BLaER1 treated with 17β-estradiol and CSF1 and Interleukin-3, amounts not matched to agents 10 nM and 100 nM (cell line): ENCODE data around the gene D2HGDH.

Source experiments
- H3K27ac ChIP-seq, 11 experiments: shearing (Covaris generic); formaldehyde crosslinking; 2 replicates each; pipeline ENCODE4 v1.8.1; 2022
- H3K27me3 ChIP-seq, 11 experiments: shearing (Covaris generic); formaldehyde crosslinking; 2 replicates each; pipeline ENCODE4 v1.8.1; 2022
- H3K36me3 ChIP-seq, 11 experiments: shearing (Covaris generic); formaldehyde crosslinking; 2 replicates each; pipeline ENCODE4 v1.8.1; 2022
- H3K4me1 ChIP-seq, 10 experiments: shearing (Covaris generic); formaldehyde crosslinking; 2 replicates each; pipeline ENCODE4 v1.8.1; 2022
- H3K4me2 ChIP-seq, 11 experiments: shearing (Covaris generic); formaldehyde crosslinking; 2 replicates each; pipeline ENCODE4 v1.8.1; 2022
- H3K4me3 ChIP-seq, 10 experiments: shearing (Covaris generic); formaldehyde crosslinking; 2 replicates each; pipeline ENCODE4 v1.8.1; 2022
- H3K9ac ChIP-seq, 11 experiments: shearing (Covaris generic); formaldehyde crosslinking; 2 replicates each; pipeline ENCODE4 v1.8.1; 2022
- H3K9me3 ChIP-seq, 11 experiments: shearing (Covaris generic); formaldehyde crosslinking; replicated peaks in 1 of 11; 2 replicates each; pipeline ENCODE4 v1.8.1; 2022
- H4K20me1 ChIP-seq, 11 experiments: shearing (Covaris generic); formaldehyde crosslinking; 2 replicates each; pipeline ENCODE4 v1.8.1; 2022
- Cebpa-rat ChIP-seq, 11 experiments: shearing (Covaris generic); IDR thresholded peaks; 2 replicates each; pipeline ENCODE4 v1.8.1; 2022

D2HGDH gene

GRCh38 chr2:241734467-241735208, at the start of gene D2HGDH:
TSS of gene D2HGDH (plus strand) at chr2:241734630. CDS start at chr2:241735225, 595 bp downstream.
- TF ChIP-seq Cebpa-rat (IDR thresholded peaks at IDR 0.05): no peak
- Histone ChIP-seq H3K4me2 (peak within 1 kb of the TSS; percentile 88 to 99 (median 97)), H3K9me3 (no peaks in the 10 kb centered on the region), H3K36me3 (peaks cover 0 to 20% (median 5%) of the 10 kb centered on the region in 11 experiments; a peak in 6 of 22 replicates), H4K20me1 (peaks cover 0 to 27% (median 8%) of the 10 kb centered on the region in 11 experiments; a peak in 8 of 22 replicates), H3K27ac (peak within 1 kb of the TSS; percentile 91 to 98 (median 94)), H3K4me1 (peaks cover 80 to 90% (median 88%) of the 10 kb centered on the region in 10 experiments), H3K9ac (peak within 1 kb of the TSS; percentile 88 to 96 (median 94)), H3K4me3 (peak within 1 kb of the TSS; percentile 77 to 95 (median 80)), H3K27me3 (no peaks in the 10 kb centered on the region)

GRCh38 chr2:241686324-241686649, 48.1 kb upstream of the D2HGDH start:
- H3K9ac ChIP-seq: peak overlapping the region; percentile 78 to 99 (median 97)
- H3K4me1 ChIP-seq: peaks cover 28 to 41% (median 33%) of the 10 kb centered on the region in 10 experiments
- H3K27me3 ChIP-seq: no peaks in the 10 kb centered on the region
- H3K4me2 ChIP-seq: peak overlapping the region; percentile 78 to 94 (median 86)
- peaks cover 44 to 68% (median 64%) of the 10 kb centered on the region in 11 experiments for H3K36me3 ChIP-seq
- H3K9me3 ChIP-seq: no peaks in the 10 kb centered on the region
- H3K4me3 ChIP-seq: peak overlapping the region; percentile 75 to 100 (median 92)
- no peak for TF ChIP-seq Cebpa-rat (IDR thresholded peaks at IDR 0.05)
- H3K27ac ChIP-seq: peak overlapping the region in 10 of 11 experiments; percentile 91 to 99 (median 97); a peak in 20 of 22 replicates
- peaks cover 0 to 21% (median 4%) of the 10 kb centered on the region in 11 experiments; a peak in 6 of 22 replicates for H4K20me1 ChIP-seq

GRCh38 chr2:241686650-241687425, 47.6 kb upstream of the D2HGDH start, which contains the start of gene DTYMK:
TSS of gene DTYMK (minus strand) at chr2:241686815. CDS start at chr2:241686783, 32 bp downstream.
- Histone ChIP-seq H3K9me3 (no peaks in the 10 kb centered on the region), H4K20me1 (peaks cover 0 to 19% (median under 1%) of the 10 kb centered on the region in 11 experiments; a peak in 7 of 22 replicates), H3K4me3 (peak within 1 kb of the TSS; percentile 75 to 100 (median 92)), H3K4me2 (peak within 1 kb of the TSS; percentile 78 to 99 (median 91)), H3K4me1 (peaks cover 28 to 43% (median 33%) of the 10 kb centered on the region in 10 experiments), H3K9ac (peak within 1 kb of the TSS; percentile 95 to 99 (median 97)), H3K27ac (peak within 1 kb of the TSS; percentile 91 to 99 (median 97)), H3K27me3 (no peaks in the 10 kb centered on the region), H3K36me3 (peaks cover 44 to 68% (median 64%) of the 10 kb centered on the region in 11 experiments)
- no peak for TF ChIP-seq Cebpa-rat (IDR thresholded peaks at IDR 0.05)

DNA sequence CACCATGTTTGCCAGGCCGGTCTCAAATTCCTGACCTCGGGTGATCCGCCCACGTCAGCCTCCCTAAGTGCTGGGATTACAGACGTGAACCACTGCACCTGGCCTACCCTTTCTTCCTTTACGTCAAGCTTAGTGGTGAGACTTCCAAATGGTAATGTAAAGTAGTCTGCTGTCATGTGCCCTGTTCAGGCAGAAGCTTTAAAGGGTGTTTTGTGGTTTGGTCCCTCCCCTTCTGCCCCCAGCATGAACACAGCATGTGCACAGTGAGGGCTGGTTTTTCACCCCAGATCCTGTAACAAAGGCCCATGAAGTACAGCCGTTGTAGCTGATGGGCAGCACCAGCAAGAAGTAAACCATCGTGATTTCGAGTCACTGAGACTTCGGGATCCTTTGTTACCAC, 45.1 kb upstream of the D2HGDH start:
- no peak overlapping the region for H3K27ac ChIP-seq
- no peaks in the 10 kb centered on the region for H3K9me3 ChIP-seq
- H3K4me1 ChIP-seq: peaks cover 28 to 50% (median 33%) of the 10 kb centered on the region in 10 experiments
- H4K20me1 ChIP-seq: peaks cover 0 to 12% (median 0%) of the 10 kb centered on the region in 11 experiments; a peak in 3 of 22 replicates
- no peak overlapping the region for H3K4me3 ChIP-seq
- no peak for TF ChIP-seq Cebpa-rat (IDR thresholded peaks at IDR 0.05)
- peak overlapping the region; percentile 7 to 99 (median 91); a peak in 19 of 22 replicates for H3K4me2 ChIP-seq
- H3K27me3 ChIP-seq: no peaks in the 10 kb centered on the region
- H3K9ac ChIP-seq: peak overlapping the region in 7 of 11 experiments; percentile 4 to 95 (median 31); a peak in 11 of 22 replicates
- peaks cover 39 to 68% (median 64%) of the 10 kb centered on the region in 11 experiments for H3K36me3 ChIP-seq

DNA sequence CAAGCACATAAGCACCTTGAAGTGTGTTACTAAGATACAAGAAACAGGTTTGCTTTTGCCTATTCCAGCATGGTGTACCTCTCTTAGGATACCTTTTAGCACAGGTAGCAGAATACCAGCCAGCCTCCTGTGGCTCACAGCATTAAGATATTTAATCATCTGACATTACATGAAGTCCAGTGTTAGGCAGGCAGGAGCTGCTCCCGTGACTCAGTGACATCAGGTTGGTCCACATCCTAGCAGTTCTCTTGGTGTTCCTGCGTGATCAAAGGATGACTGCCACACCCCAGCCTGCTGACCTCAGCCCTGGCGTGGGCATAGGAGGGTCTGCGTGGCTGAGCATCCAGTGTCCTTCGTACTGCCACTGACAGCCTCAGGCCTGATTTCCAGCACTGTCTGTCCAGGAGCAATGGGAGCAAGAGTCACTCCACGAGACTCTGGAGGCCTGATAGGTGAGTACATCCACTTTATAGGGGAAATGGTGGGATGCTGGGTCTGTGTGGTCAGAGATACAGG, 44.2 kb upstream of the D2HGDH start:
- Histone ChIP-seq H3K9me3 (no peaks in the 10 kb centered on the region), H3K27me3 (no peaks in the 10 kb centered on the region), H3K4me3 (no peak overlapping the region), H3K9ac (peak overlapping the region in 8 of 11 experiments; percentile 4 to 61 (median 26); a peak in 4 of 22 replicates), H3K27ac (no peak overlapping the region), H3K4me2 (0 out of 22 replicates have a peak overlapping the region, but pooled peaks of 1 of the 11 experiments have one; percentile 94), H3K36me3 (peaks cover 47 to 68% (median 64%) of the 10 kb centered on the region in 11 experiments), H3K4me1 (peaks cover 23 to 45% (median 28%) of the 10 kb centered on the region in 10 experiments), H4K20me1 (peaks cover 0 to 12% (median 0%) of the 10 kb centered on the region in 11 experiments; a peak in 3 of 22 replicates)
- no peak for TF ChIP-seq Cebpa-rat (IDR thresholded peaks at IDR 0.05)

- no peaks in the 10 kb centered on the region for H3K27me3 ChIP-seq
- H3K36me3 ChIP-seq: peaks cover 50 to 79% (median 72%) of the 10 kb centered on the region in 11 experiments
- TF ChIP-seq Cebpa-rat (IDR thresholded peaks at IDR 0.05): no peak
- peaks cover 0 to 12% (median 0%) of the 10 kb centered on the region in 11 experiments; a peak in 3 of 22 replicates for H4K20me1 ChIP-seq
- H3K4me3 ChIP-seq: no peak overlapping the region
- no peak overlapping the region; a peak in 2 of 22 replicates for H3K27ac ChIP-seq
- peak overlapping the region in 4 of 11 experiments; percentile 6 to 33 (median 14); a peak in 5 of 22 replicates for H3K9ac ChIP-seq
- H3K4me2 ChIP-seq: no peak overlapping the region
- no peaks in the 10 kb centered on the region for H3K9me3 ChIP-seq
- peaks cover 16 to 37% (median 21%) of the 10 kb centered on the region in 10 experiments for H3K4me1 ChIP-seq
These were observed 42.0 kb upstream of the D2HGDH start for GRCh38 chr2:241692448-241692847.

GRCh38 chr2:241695651-241696050, 38.8 kb upstream of the D2HGDH start:
- Histone ChIP-seq H3K27ac (peak overlapping the region in 1 of 11 experiments; percentile 53; a peak in 3 of 22 replicates), H3K9me3 (no peaks in the 10 kb centered on the region), H3K36me3 (peaks cover 37 to 62% (median 56%) of the 10 kb centered on the region in 11 experiments), H3K9ac (peak overlapping the region in 2 of 11 experiments; percentile 1 to 16; a peak in 1 of 22 replicates), H3K4me2 (no peak overlapping the region), H3K4me1 (peaks cover 4 to 30% (median 23%) of the 10 kb centered on the region in 10 experiments; a peak in 19 of 20 replicates), H3K4me3 (no peak overlapping the region), H3K27me3 (no peaks in the 10 kb centered on the region), H4K20me1 (peaks cover 0 to 5% (median 0%) of the 10 kb centered on the region in 11 experiments; a peak in 1 of 22 replicates)
- no peak for TF ChIP-seq Cebpa-rat (IDR thresholded peaks at IDR 0.05)

GRCh38 chr2:241701149-241701398, 33.4 kb upstream of the D2HGDH start:
- peak overlapping the region in 10 of 11 experiments; percentile 89 to 100 (median 99); a peak in 20 of 22 replicates for H3K27ac ChIP-seq

More at GRCh38 chr2:241701149-241701398, 33.4 kb upstream of the D2HGDH start:
- Histone ChIP-seq H3K4me1 (peaks cover 24 to 50% (median 43%) of the 10 kb centered on the region in 10 experiments), H3K27me3 (no peaks in the 10 kb centered on the region), H3K9ac (peak overlapping the region; percentile 85 to 100 (median 99)), H3K36me3 (peaks cover 13 to 29% (median 25%) of the 10 kb centered on the region in 11 experiments), H3K4me2 (peak overlapping the region; percentile 82 to 99 (median 89)), H4K20me1 (peaks cover 0 to 25% (median 16%) of the 10 kb centered on the region in 11 experiments; a peak in 20 of 22 replicates), H3K4me3 (peak overlapping the region; percentile 62 to 93 (median 80)), H3K9me3 (peaks cover 5 to 10% (median 8%) of the 10 kb centered on the region in 11 experiments)
- TF ChIP-seq Cebpa-rat (IDR thresholded peaks at IDR 0.05): no peak
